Loucy (cell line): ENCODE measurements around the gene CAMK1D.

Source experiments
- H2AFZ ChIP-seq: fragments of 200-600 bp; sonication (generic); 2 replicates; pipeline ENCODE4 v1.6.0; 2016; ENCODE audit warnings: antibody characterized with exemption, mild to moderate bottlenecking, low read length, moderate library complexity
- H3F3A ChIP-seq: fragments of 200-600 bp; 2 replicates; pipeline ENCODE4 v1.6.0; 2016; ENCODE audit warnings: antibody characterized with exemption, low read depth, mild to moderate bottlenecking
- H3K27me3 ChIP-seq: fragments of 200-600 bp; sonication (generic); 2 replicates; pipeline ENCODE4 v1.6.1; 2014; ENCODE audit warnings: low read length, mild to moderate bottlenecking; ENCODE audit not compliant: insufficient read depth, poor library complexity, severe bottlenecking
- H3K36me3 ChIP-seq: fragments of 200-600 bp; sonication (generic); 2 replicates; pipeline ENCODE4 v1.6.1; 2016; ENCODE audit warnings: low read length; ENCODE audit not compliant: insufficient read depth
- H3K4me1 ChIP-seq: fragments of 200-600 bp; sonication (generic); 2 replicates; pipeline ENCODE4 v1.5.1; 2014; ENCODE audit warnings: low read length, mild to moderate bottlenecking; ENCODE audit not compliant: insufficient read depth, poor library complexity, severe bottlenecking
- H3K4me2 ChIP-seq: fragments of 200-600 bp; sonication (generic); 2 replicates; pipeline ENCODE4 v1.6.0; 2014; ENCODE audit warnings: antibody characterized with exemption, low read length, low read depth, mild to moderate bottlenecking; ENCODE audit not compliant: poor library complexity, severe bottlenecking
- H3K4me3 ChIP-seq: fragments of 200-600 bp; sonication (generic); 2 replicates; pipeline ENCODE4 v1.5.1; 2014; ENCODE audit warnings: low read length, mild to moderate bottlenecking, mixed read lengths; ENCODE audit not compliant: poor library complexity, severe bottlenecking
- H3K79me2 ChIP-seq: fragments of 200-600 bp; sonication (generic); 2 replicates; pipeline ENCODE4 v1.6.1; 2014; ENCODE audit warnings: low read length; ENCODE audit not compliant: insufficient read depth
- H3K9ac ChIP-seq: fragments of 200-600 bp; sonication (generic); 2 replicates; pipeline ENCODE4 v1.6.0; 2014; ENCODE audit warnings: mild to moderate bottlenecking, low read depth, low read length, moderate library complexity; ENCODE audit not compliant: poor library complexity, severe bottlenecking
- H3K9me2 ChIP-seq: fragments of 200-600 bp; sonication (generic); replicated peaks from 2 replicates; pipeline ENCODE4 v1.6.1; 2016; ENCODE audit warnings: low read depth, low read length, mixed read lengths
- H3K9me3 ChIP-seq: fragments of 200-600 bp; sonication (generic); 2 replicates; pipeline ENCODE4 v1.6.1; 2014; ENCODE audit warnings: mild to moderate bottlenecking, antibody characterized with exemption, low read length, low read depth; ENCODE audit not compliant: insufficient read depth
- H4K20me1 ChIP-seq: fragments of 200-600 bp; sonication (generic); 2 replicates; pipeline ENCODE4 v1.6.0; 2014; ENCODE audit warnings: antibody characterized with exemption, low read length, mild to moderate bottlenecking; ENCODE audit not compliant: insufficient read depth, poor library complexity, severe bottlenecking
- EZH2phosphoT487 ChIP-seq: fragments of 200-600 bp; IDR thresholded peaks from 2 replicates; pipeline ENCODE4 v1.6.1; 2018; ENCODE audit warnings: antibody characterized with exemption, mild to moderate bottlenecking, moderate library complexity, borderline replicate concordance
- TF ChIP-seq, protein P1 (sequence below): fragments of 200-600 bp; sonication (generic); conservative IDR thresholded peaks from 2 replicates; pipeline ENCODE4 v1.5.1; 2014; ENCODE audit warnings: mild to moderate bottlenecking, antibody characterized with exemption, low read length

CAMK1D gene

DNA sequence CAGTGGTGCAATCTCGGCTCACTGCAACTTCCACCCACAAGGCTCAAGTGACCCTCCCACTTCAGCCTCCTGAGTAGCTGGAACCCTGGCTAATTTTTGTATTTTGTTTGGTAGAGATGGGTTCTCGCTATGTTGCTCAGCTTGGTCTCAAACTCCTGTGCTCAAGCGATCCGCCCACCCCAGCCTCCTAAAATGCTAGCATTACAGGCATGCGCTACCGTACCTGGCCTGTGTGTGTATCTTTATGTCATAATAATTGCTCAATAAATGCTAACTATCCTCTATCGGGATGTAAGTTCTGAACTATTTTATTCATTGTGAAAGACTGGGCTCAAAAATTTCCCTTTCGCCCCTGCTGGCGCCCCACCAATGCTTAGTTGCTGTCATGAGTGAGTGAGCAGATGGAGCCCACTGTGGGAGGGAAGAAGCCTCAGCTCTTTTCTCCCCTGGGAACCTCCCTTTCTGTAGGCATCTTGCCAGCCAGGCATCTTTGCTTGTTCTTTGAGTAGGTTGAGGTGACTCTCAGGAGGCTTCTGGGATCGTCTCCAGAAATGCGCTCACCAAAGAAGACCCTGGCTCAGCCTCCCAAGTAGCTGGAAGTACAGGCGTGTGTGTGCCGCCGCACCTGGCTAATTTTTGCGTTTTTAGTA is 38.3 kb downstream of the CAMK1D start:
- Histone ChIP-seq H3K4me1 (no peaks in the 10 kb centered on the region), H3K79me2 (no peaks in the 10 kb centered on the region), H4K20me1 (no peaks in the 10 kb centered on the region), H3K4me2 (no peak overlapping the region), H3K36me3 (no peaks in the 10 kb centered on the region), H2AFZ (no peak overlapping the region), H3K9me3 (peaks cover 7% of the 10 kb centered on the region; the same call in 1 of the 2 replicates), H3K9ac (no peak overlapping the region), H3K27me3 (no peaks in the 10 kb centered on the region), H3F3A (no peaks in the 10 kb centered on the region), H3K9me2 (no peaks in the 10 kb centered on the region), H3K4me3 (no peak overlapping the region)
- TF ChIP-seq, protein P1, sequence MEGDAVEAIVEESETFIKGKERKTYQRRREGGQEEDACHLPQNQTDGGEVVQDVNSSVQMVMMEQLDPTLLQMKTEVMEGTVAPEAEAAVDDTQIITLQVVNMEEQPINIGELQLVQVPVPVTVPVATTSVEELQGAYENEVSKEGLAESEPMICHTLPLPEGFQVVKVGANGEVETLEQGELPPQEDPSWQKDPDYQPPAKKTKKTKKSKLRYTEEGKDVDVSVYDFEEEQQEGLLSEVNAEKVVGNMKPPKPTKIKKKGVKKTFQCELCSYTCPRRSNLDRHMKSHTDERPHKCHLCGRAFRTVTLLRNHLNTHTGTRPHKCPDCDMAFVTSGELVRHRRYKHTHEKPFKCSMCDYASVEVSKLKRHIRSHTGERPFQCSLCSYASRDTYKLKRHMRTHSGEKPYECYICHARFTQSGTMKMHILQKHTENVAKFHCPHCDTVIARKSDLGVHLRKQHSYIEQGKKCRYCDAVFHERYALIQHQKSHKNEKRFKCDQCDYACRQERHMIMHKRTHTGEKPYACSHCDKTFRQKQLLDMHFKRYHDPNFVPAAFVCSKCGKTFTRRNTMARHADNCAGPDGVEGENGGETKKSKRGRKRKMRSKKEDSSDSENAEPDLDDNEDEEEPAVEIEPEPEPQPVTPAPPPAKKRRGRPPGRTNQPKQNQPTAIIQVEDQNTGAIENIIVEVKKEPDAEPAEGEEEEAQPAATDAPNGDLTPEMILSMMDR: no peak

DNA sequence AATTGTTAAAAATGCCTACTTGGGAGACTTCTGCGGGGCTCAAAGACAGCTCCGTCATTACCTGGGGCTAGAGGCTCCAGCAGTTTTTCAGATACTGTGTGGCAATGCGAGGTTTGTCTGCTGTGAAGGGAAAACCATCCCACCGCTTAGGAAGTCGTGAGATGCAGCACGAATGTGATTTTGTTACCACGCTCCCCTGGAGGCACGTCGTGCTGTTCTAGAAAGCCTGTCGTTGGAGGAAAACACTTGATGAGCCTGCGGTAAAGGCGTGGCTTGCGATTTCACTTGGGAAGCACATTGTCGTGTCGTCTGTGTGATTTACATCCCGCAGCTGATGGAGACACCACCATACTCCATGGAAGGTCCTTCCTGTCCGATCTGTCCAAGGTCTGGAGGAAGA is 39.3 kb downstream of the CAMK1D start:
- no peaks in the 10 kb centered on the region for H3K27me3 ChIP-seq
- no peak overlapping the region for H3K9ac ChIP-seq
- H3K4me3 ChIP-seq: no peak overlapping the region
- H3K4me1 ChIP-seq: no peaks in the 10 kb centered on the region
- no peak for TF ChIP-seq EZH2phosphoT487
- TF ChIP-seq, protein P1: no peak
- no peaks in the 10 kb centered on the region for H3K79me2 ChIP-seq
- H3K36me3 ChIP-seq: no peaks in the 10 kb centered on the region
- H3K9me3 ChIP-seq: peaks cover 7% of the 10 kb centered on the region; the same call in 1 of the 2 replicates
- no peak overlapping the region for H2AFZ ChIP-seq
- no peak overlapping the region for H3K4me2 ChIP-seq
- no peaks in the 10 kb centered on the region for H3F3A ChIP-seq
- H4K20me1 ChIP-seq: no peaks in the 10 kb centered on the region
- no peaks in the 10 kb centered on the region for H3K9me2 ChIP-seq

DNA sequence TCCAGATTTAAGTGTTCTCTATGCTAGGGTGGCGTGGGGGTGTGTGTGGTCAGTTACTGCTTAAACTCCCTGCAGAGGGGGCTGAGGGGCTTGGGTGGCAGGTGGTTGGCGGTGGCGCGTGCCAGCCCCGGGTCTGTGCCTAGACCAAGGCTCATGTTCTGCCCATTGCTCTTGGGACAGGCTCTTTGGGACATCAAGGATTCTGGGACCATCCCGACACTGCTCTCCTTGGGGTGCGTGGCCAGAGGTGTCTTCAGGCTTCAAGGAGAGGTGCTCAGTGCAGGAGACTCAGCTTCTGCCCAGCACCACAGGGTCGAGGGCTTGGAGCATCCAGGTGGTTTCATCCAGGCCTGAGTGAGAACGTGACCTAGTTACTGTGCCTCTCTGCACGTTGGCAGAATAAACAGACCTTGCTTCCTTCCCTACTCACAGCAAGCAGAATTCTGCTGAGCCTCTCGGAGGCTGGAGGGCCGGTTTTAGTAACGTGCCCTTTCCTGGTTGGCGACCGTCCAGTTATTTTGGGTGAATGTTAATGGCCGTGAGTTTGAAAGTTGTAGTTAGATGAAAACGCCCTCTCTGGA is 39.9 kb downstream of the CAMK1D start:
- TF ChIP-seq EZH2phosphoT487: no peak
- TF ChIP-seq, protein P1: no peak
- Histone ChIP-seq H3K79me2 (no peaks in the 10 kb centered on the region), H3K4me3 (no peak overlapping the region), H3K27me3 (no peaks in the 10 kb centered on the region), H3K36me3 (no peaks in the 10 kb centered on the region), H2AFZ (no peak overlapping the region), H3K4me1 (no peaks in the 10 kb centered on the region), H3F3A (no peaks in the 10 kb centered on the region), H3K4me2 (no peak overlapping the region), H3K9me2 (no peaks in the 10 kb centered on the region), H4K20me1 (no peaks in the 10 kb centered on the region), H3K9me3 (peaks cover 7% of the 10 kb centered on the region; the same call in 1 of the 2 replicates), H3K9ac (no peak overlapping the region)
